Testis (tissue), 3 donors: ENCODE data around the gene EME1. TPM values are rescaled to one million over a fixed set of nuclear protein-coding genes. Genes with fewer than 3 reads are reported as not detected.

Experiments used
- DNase-seq: peaks from one replicate; pipeline ENCODE4 v3.0.0-alpha.2; 2019
- H3K27ac ChIP-seq, 2 donors: fragments of 200-600 bp; sonication (generic); one replicate each; pipeline ENCODE4 v1.5.1; 2019
- H3K27me3 ChIP-seq: fragments of 200-600 bp; sonication (generic); one replicate; pipeline ENCODE4 v1.5.1; 2019
- H3K36me3 ChIP-seq: fragments of 200-600 bp; sonication (generic); one replicate; pipeline ENCODE4 v1.5.1; 2017; ENCODE audit warnings: low read depth; ENCODE audit errors: missing control alignments
- H3K4me1 ChIP-seq: fragments of 200-600 bp; sonication (generic); one replicate; pipeline ENCODE4 v1.5.1; 2019
- H3K4me3 ChIP-seq, 2 donors: fragments of 200-600 bp; sonication (generic); one replicate each; pipeline ENCODE4 v1.5.1; 2017 to 2019
- H3K9me3 ChIP-seq: fragments of 200-600 bp; sonication (generic); one replicate; pipeline ENCODE4 v1.5.1; 2017
- POLR2A ChIP-seq: fragments of 450-650 bp; IDR thresholded peaks from one replicate; pipeline ENCODE4 v1.6.1; 2017; ENCODE audit warnings: antibody characterized with exemption, mild to moderate bottlenecking, moderate library complexity
- WGBS, 2 donors: methylation state at CpG; one replicate each; pipeline ENCODE4 v1.1.5; 2018; 5-methylcytosine and 5-hydroxymethylcytosine counted together
- intact Hi-C: fragments of 100-400 bp; cut with DNase I; formaldehyde crosslinking; loops from one replicate; pipeline ENCODE4 v1.15.1; 2023; ENCODE audit warnings: low total_unique reads
- polyA plus RNA-seq: library from polyadenylated mRNA; stranded (reverse); fragments of 350-450 nt; fragmentation: Illumina TruSeq; extraction: RNeasy Lipid Tissue Mini Kit (QIAGEN cat#74804); gene quantifications from one replicate; pipeline ENCODE4 v1.2.3, GENCODE V29; 2014; ENCODE audit warnings: low read depth, low replicate concordance; ENCODE audit not compliant: insufficient read depth
- total RNA-seq, 2 donors: library from RNA; depleted of rRNA; stranded (reverse); fragments of >200 nt; gene quantifications; one replicate each; pipeline ENCODE4 v1.2.3, GENCODE V29; 2016
- TF ChIP-seq, protein P1 (sequence below), 3 experiments: fragments of 450-650 bp in 2 of 3; fragments of 200-600 bp in 1 of 3; sonication (generic) in 1 of 3; IDR thresholded peaks; one replicate each; pipeline ENCODE4 v1.5.1; 2016 to 2019; ENCODE audit warnings: antibody characterized with exemption in 3 of 3, mild to moderate bottlenecking in 2 of 3, moderate library complexity in 1 of 3

The EME1 gene
- total and polyA plus RNA-seq, 3 donors from 2014 or later: 15.6 to 22.8 (median 19.3) TPM

DNA sequence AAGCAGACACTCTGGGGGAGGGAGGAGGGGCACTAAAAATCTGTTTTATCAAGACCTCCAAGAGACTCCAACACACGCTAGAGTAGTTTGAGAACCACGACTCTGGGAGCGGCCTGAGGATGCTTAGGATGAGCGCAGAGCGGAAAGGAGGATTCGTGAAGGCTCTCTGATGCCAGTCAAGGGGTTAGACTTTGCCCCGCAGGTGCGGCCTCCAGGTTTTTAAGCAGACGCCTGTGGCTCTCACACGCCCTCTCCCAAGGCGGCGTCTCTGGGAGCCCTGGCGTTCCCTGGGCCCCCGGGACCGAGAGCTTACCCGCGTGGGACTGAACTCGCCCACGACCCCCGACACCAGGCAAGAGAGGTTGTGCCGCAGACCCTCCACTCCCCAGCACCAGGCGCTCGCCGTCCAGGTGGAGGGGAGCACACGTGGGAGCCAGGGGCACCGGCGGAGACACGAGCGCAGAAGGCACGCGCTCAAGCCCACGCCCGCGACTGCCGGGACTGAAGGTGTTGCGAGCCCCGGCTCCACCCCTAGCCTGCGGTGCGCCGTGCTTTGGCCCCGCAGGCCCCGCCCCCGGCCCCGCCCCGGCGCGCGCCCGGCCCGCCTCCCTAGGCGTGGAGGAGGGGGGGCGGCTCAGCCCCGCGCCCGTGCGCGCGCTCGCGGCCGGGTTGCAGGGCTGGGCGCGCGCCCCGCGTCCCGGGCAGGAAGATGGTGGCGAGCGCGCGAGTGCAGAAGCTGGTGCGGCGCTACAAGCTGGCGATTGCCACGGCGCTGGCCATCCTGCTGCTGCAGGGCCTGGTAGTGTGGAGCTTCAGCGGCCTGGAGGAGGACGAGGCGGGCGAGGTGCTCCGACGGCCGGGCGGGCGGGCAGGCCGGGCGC is 27.4 kb upstream of the EME1 start, which contains the start of gene XYLT2:
Gene XYLT2 (plus strand): TSS at position 695 of the 881 bp plus-strand sequence. CDS start 15 bp downstream, at position 710.
- WGBS, 2 donors: 4 to 5% methylated on average over 6 to 56 of the region's 87 CpGs
- TF ChIP-seq, protein P1, sequence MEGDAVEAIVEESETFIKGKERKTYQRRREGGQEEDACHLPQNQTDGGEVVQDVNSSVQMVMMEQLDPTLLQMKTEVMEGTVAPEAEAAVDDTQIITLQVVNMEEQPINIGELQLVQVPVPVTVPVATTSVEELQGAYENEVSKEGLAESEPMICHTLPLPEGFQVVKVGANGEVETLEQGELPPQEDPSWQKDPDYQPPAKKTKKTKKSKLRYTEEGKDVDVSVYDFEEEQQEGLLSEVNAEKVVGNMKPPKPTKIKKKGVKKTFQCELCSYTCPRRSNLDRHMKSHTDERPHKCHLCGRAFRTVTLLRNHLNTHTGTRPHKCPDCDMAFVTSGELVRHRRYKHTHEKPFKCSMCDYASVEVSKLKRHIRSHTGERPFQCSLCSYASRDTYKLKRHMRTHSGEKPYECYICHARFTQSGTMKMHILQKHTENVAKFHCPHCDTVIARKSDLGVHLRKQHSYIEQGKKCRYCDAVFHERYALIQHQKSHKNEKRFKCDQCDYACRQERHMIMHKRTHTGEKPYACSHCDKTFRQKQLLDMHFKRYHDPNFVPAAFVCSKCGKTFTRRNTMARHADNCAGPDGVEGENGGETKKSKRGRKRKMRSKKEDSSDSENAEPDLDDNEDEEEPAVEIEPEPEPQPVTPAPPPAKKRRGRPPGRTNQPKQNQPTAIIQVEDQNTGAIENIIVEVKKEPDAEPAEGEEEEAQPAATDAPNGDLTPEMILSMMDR (IDR thresholded peaks at IDR 0.05): no peak
- no peak for TF ChIP-seq POLR2A
- Histone ChIP-seq H3K4me3 (peak within 1 kb of the TSS; percentile 68 to 69), H3K36me3 (no peaks in the 10 kb centered on the region), H3K27ac (peak within 1 kb of the TSS in 1 of 2 donors; percentile 59), H3K4me1 (peaks cover 17% of the 10 kb centered on the region), H3K27me3 (no peaks in the 10 kb centered on the region), H3K9me3 (no peaks in the 10 kb centered on the region)
- peak; percentile 93 for DNase-seq
- intact Hi-C loops: no loop called here

DNA sequence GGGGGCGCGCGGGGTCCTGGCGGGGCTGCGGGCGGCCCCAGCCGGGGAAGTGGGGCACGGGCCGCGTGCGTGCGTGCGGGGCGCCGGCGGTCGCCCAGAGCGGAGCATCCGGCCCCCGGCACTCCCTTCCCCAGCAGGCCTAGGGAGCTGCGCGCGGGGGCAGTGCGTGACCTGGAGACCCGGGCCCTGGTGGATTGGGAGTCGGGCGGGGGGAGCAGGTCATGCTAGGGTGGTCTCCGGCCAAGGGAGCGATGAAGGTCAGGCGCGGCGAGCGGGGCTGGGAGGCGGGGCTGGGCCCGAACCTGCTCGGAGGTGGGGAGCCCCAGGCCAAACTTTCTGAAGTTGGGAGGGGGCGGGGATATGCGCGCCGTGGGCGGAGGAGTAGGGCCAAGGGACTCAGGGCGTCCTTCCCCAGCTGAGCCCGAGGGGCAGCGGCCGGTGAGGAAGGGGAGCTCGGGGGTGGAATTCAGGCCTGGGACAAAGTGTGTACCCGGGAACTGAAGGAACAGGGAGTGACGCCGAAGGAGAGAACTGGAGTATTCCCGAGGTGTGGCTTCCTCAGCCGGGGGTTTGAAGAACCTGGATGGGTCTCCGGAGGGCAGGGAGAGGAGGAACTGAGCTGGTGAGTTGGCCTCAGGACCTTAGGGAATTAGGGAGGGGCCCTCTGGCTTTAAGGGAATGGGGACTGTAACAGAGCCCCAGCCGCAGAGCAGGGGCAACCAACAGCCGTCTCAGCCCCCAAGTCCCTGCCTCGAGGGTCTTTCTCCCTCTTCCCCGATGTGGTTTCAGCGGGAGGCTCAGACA is 26.5 kb upstream of the EME1 start:
- Histone ChIP-seq H3K4me1 (peaks cover 17% of the 10 kb centered on the region), H3K36me3 (no peaks in the 10 kb centered on the region), H3K27me3 (no peaks in the 10 kb centered on the region), H3K4me3 (peak overlapping the region; percentile 68 to 69), H3K9me3 (no peaks in the 10 kb centered on the region), H3K27ac (peak overlapping the region in 1 of 2 donors; percentile 56)
- TF ChIP-seq, protein P1 (IDR thresholded peaks at IDR 0.05): peak in 1 of 3 experiments; percentile 6
- TF ChIP-seq POLR2A: no peak
- 0% methylated on average over 19 to 57 of the region's 57 CpGs for WGBS, 2 donors
- intact Hi-C loops: no loop called here
- DNase-seq: peak; percentile 47

DNA sequence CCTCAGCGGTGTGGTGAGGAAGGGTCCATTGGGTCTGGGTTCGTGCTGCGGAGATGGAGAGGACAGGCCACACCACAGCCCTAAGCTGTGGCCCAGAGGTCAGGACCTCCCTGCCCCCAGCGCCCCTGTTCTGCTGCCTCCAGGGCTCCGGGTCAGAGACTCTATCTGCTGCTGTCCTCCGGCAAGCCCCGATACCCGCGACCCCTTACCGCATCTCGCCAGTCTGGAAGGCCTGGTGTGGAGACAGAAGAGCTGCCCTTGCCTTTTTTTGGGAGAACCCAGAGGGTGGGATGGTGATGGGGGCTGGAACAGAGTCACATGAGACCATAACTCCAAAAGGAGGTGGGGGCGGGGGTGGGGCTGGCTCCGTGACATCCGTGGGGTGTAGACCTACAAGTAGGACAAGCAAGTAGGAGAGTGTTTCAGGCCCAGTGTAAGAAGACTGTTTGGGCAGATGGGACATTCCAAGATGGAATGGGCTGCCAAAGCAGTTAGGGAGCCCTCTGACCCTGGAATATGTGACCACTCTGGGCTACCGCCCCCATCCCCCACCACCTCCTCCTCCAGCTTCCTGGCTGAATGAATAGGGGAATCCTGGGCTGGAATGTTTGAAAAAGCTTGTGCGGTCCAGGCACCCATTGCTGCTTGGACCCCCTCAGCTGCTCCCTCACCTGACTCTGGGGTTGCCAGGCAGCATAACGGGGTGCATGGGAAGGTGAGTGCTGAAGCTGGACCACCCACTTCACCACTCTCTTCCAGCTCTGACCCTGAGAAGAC is 25.7 kb upstream of the EME1 start:
- TF ChIP-seq POLR2A: no peak
- TF ChIP-seq, protein P1 (IDR thresholded peaks at IDR 0.05): no peak
- WGBS, 2 donors: 21 to 28% methylated on average over 6 to 17 of the region's 17 CpGs
- intact Hi-C loops: no loop called here
- H3K4me1 ChIP-seq: peaks cover 19% of the 10 kb centered on the region
- no peaks in the 10 kb centered on the region for H3K27me3 ChIP-seq
- no peaks in the 10 kb centered on the region for H3K9me3 ChIP-seq
- peak overlapping the region in 1 of 2 donors; percentile 56 for H3K27ac ChIP-seq
- peak overlapping the region; percentile 68 to 69 for H3K4me3 ChIP-seq
- no peak for DNase-seq
- H3K36me3 ChIP-seq: no peaks in the 10 kb centered on the region

DNA sequence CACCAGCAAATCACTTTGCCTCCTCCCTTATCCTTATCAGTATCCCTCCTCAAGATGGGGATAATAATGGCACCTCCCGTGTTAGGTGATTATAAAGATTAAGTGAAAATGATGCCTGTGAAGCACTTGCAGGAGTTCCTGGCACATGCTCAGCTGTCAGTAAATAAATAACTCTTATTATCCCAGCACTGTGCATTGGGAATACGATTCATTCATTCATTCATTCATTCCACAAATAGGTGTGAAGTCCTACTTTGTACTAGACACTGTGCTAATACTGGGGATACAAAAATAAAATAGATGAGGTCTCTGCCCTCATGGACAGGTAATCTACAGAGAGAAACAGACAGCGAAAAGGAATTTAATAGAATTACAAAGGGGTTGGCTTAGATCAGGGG is 25.1 kb upstream of the EME1 start:
- DNase-seq: no peak
- no peaks in the 10 kb centered on the region for H3K27me3 ChIP-seq
- H3K27ac ChIP-seq: no peak overlapping the region
- no peak for TF ChIP-seq POLR2A
- TF ChIP-seq, protein P1 (IDR thresholded peaks at IDR 0.05): no peak
- H3K36me3 ChIP-seq: no peaks in the 10 kb centered on the region
- 52 to 60% methylated on average over 3 of the region's 3 CpGs for WGBS, 2 donors
- H3K9me3 ChIP-seq: no peaks in the 10 kb centered on the region
- intact Hi-C loops: no loop called here
- no peak overlapping the region for H3K4me3 ChIP-seq
- peaks cover 21% of the 10 kb centered on the region for H3K4me1 ChIP-seq
